PC-9 (cell line): ENCODE measurements around the gene DGCR2. TPM values are rescaled to one million over a fixed set of nuclear protein-coding genes. Genes with fewer than 3 reads are reported as not detected.

ENCODE experiments used
- BruUV-seq: library from RNA; stranded (reverse); fragments of 400-500 nt; replicated peaks from 2 replicates; lab custom pipeline; 2021; lab: Mats Ljungman, UMichigan
- CTCF ChIA-PET: fragments of 300-600 bp; sonication (Branson Sonifier 250); formaldehyde crosslinking; loops from one replicate; lab custom pipeline; 2022; ENCODE audit warnings: antibody characterized with exemption; lab: Charles Lee
- POLR2A ChIA-PET: fragments of 300-600 bp; sonication (Branson Sonifier 250); formaldehyde crosslinking; loops from one replicate; lab custom pipeline; 2022; ENCODE audit warnings: antibody characterized with exemption; ENCODE audit not compliant: unreplicated experiment; lab: Charles Lee
- DNase-seq, 2 experiments: peaks; one replicate each; pipeline versions ENCODE4 v3.0.0 to v3.0.0-alpha.2; 2015 to 2022; ENCODE audit warnings: mixed read lengths in 1 of 2
- H2AFZ ChIP-seq: fragments of 200-600 bp; sonication (generic); 2 replicates; pipeline ENCODE4 v1.8.1; 2017; ENCODE audit warnings: antibody characterized with exemption
- H3F3A ChIP-seq: fragments of 200-600 bp; sonication (generic); 2 replicates; pipeline ENCODE4 v1.8.1; 2017; ENCODE audit warnings: antibody characterized with exemption, mild to moderate bottlenecking, low read depth; ENCODE audit not compliant: insufficient read depth
- H3K27ac ChIP-seq: fragments of 200-600 bp; sonication (generic); 2 replicates; pipeline ENCODE4 v1.6.1; 2016; ENCODE audit warnings: mixed run types
- H3K27me3 ChIP-seq: fragments of 200-600 bp; sonication (generic); 2 replicates; pipeline ENCODE4 v1.6.1; 2016; ENCODE audit warnings: low read depth, mixed run types; ENCODE audit not compliant: insufficient read depth
- H3K36me3 ChIP-seq: fragments of 200-600 bp; sonication (generic); 2 replicates; pipeline ENCODE4 v1.6.1; 2016; ENCODE audit warnings: low read depth, mixed run types
- H3K4me1 ChIP-seq: fragments of 200-600 bp; sonication (generic); replicated peaks from 2 replicates; pipeline ENCODE4 v1.6.1; 2016; ENCODE audit warnings: mixed run types; ENCODE audit not compliant: insufficient read depth
- H3K4me2 ChIP-seq: fragments of 200-600 bp; sonication (generic); 2 replicates; pipeline ENCODE4 v1.6.1; 2017; ENCODE audit warnings: mixed run types
- H3K4me3 ChIP-seq: fragments of 200-600 bp; sonication (generic); 2 replicates; pipeline ENCODE4 v1.6.1; 2016; ENCODE audit warnings: mixed run types
- H3K79me2 ChIP-seq: fragments of 200-600 bp; sonication (generic); 2 replicates; pipeline ENCODE4 v1.6.1; 2017; ENCODE audit warnings: low read depth, mixed run types
- H3K9me2 ChIP-seq: fragments of 200-600 bp; sonication (generic); 2 replicates; pipeline ENCODE4 v1.8.1; 2017; ENCODE audit warnings: mild to moderate bottlenecking; ENCODE audit not compliant: insufficient read depth
- H3K9me3 ChIP-seq: fragments of 200-600 bp; sonication (generic); 2 replicates; pipeline ENCODE4 v1.8.1; 2016; ENCODE audit warnings: low read depth; ENCODE audit not compliant: insufficient read depth
- H4K20me1 ChIP-seq: fragments of 200-600 bp; sonication (generic); 2 replicates; pipeline ENCODE4 v1.8.1; 2017; ENCODE audit not compliant: insufficient read depth
- EZH2 ChIP-seq: fragments of 200-600 bp; sonication (generic); IDR thresholded peaks from 2 replicates; pipeline ENCODE4 v1.8.0; 2017; ENCODE audit warnings: antibody characterized with exemption, low read depth
- intact Hi-C: fragments of 100-400 bp; cut with micrococcal nuclease; formaldehyde crosslinking; loops from one replicate; pipeline ENCODE4 v1.10.0; 2022; ENCODE audit not compliant: unreplicated experiment
- total RNA-seq: library from RNA; stranded (reverse); gene quantifications from 2 replicates; pipeline ENCODE4 v1.2.3, GENCODE V29; 2021
- TF ChIP-seq, protein P1 (sequence below): fragments of 200-600 bp; sonication (generic); conservative IDR thresholded peaks from 2 replicates; pipeline ENCODE4 v1.6.1; 2017; ENCODE audit warnings: mixed run types, antibody characterized with exemption, mild to moderate bottlenecking, moderate library complexity

Gene DGCR2
- total RNA-seq, 1 experiment from 2014 or later: 37.6 TPM

DNA sequence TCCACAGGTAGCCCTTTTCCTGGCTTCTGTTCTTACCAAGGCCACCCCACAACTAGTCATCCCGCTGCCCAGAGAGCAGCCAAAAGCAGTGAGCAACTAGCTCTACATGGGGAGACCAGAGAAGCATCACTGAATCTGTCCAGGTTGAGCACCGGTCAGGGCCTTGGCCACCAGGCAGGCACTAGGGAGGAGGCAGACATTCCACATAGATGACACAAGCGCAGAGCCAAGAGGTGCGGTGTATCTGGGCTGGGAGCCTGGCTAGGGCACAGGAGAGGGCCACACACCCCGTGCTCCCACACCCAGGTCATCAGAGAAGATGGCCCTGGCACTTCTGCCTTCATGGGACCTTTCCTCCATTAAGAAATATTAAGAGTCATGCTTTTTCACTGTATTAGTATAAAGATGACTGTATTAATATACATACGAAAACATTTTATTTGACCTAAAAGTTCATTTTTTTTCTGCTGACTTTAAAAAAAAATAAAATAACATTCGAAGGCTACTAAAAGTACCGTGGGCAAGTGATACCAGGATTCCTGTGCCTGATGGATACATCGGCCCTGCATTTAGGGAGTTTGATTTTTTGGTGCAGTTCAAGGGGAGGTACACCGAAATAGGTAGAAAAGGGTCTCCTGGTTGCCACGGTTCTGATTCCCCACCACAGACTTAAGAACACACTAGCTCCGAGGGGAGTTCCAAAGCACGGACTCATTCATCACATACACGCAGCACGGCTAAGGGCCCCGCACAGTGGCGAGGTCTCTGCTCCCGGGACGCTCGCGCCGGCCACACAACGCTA, 1.2 kb downstream of the DGCR2 start:
- CTCF ChIA-PET: interaction anchor here (0.5 kb wide), 1 partner anchor 23 kb away, joined by 3 read pairs; the partner anchor contains the start of gene ESS2
- Histone ChIP-seq H3K9me3 (no peaks in the 10 kb centered on the region), H3K36me3 (no peaks in the 10 kb centered on the region), H3K27ac (peak overlapping the region; percentile 53), H3F3A (no peaks in the 10 kb centered on the region), H3K27me3 (no peaks in the 10 kb centered on the region), H3K4me1 (peaks cover 15% of the 10 kb centered on the region), H3K79me2 (peaks cover 56% of the 10 kb centered on the region), H2AFZ (peak overlapping the region; percentile 91), H4K20me1 (peaks cover 17% of the 10 kb centered on the region), H3K9me2 (no peaks in the 10 kb centered on the region), H3K4me2 (peak overlapping the region; percentile 94), H3K4me3 (peak overlapping the region; percentile 82)
- peak; percentile 71 to 78 for DNase-seq
- intact Hi-C loops: no loop called here
- TSS peak; percentile 73 for BruUV-seq
- POLR2A ChIA-PET: interaction anchor here (0.5 to 0.6 kb wide), 2 partner anchors 23 to 359 kb away, joined by 3 to 6 read pairs; partner anchors contain the start of gene CDC45
- TF ChIP-seq, protein P1, sequence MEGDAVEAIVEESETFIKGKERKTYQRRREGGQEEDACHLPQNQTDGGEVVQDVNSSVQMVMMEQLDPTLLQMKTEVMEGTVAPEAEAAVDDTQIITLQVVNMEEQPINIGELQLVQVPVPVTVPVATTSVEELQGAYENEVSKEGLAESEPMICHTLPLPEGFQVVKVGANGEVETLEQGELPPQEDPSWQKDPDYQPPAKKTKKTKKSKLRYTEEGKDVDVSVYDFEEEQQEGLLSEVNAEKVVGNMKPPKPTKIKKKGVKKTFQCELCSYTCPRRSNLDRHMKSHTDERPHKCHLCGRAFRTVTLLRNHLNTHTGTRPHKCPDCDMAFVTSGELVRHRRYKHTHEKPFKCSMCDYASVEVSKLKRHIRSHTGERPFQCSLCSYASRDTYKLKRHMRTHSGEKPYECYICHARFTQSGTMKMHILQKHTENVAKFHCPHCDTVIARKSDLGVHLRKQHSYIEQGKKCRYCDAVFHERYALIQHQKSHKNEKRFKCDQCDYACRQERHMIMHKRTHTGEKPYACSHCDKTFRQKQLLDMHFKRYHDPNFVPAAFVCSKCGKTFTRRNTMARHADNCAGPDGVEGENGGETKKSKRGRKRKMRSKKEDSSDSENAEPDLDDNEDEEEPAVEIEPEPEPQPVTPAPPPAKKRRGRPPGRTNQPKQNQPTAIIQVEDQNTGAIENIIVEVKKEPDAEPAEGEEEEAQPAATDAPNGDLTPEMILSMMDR: no peak

DNA sequence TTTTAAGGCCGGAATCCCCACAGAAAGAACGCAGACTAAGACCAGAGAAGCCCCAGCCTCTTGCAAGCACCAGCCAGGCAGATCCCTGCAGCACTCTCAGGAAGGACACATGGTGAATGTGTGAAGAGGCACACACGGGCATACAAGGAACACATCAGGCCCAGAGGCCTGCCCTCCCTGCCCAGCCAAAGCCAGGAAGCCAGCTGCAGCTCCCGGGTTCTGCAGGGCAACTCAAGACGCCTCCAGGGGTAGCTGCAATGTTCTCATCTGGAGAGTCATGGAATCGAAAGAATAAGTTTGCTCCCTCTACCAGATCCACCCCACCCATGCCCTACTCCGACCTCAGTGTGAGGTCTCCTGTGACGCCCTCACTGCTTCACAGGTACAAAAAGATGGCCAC, 2.3 kb downstream of the DGCR2 start:
- H3K27ac ChIP-seq: no peak overlapping the region
- H3K36me3 ChIP-seq: no peaks in the 10 kb centered on the region
- H3K9me2 ChIP-seq: no peaks in the 10 kb centered on the region
- H3K79me2 ChIP-seq: peaks cover 67% of the 10 kb centered on the region
- ChIA-PET POLR2A (no interaction called here), CTCF (no interaction called here)
- peak overlapping the region; percentile 94; the same call in 1 of the 2 replicates for H3K4me2 ChIP-seq
- no TSS peak for BruUV-seq
- H3K9me3 ChIP-seq: no peaks in the 10 kb centered on the region
- peaks cover 17% of the 10 kb centered on the region for H4K20me1 ChIP-seq
- H3F3A ChIP-seq: no peaks in the 10 kb centered on the region
- intact Hi-C loops: no loop called here
- no peak overlapping the region for H2AFZ ChIP-seq
- no peak for TF ChIP-seq EZH2
- TF ChIP-seq, protein P1: no peak
- no peak overlapping the region for H3K4me3 ChIP-seq
- H3K27me3 ChIP-seq: no peaks in the 10 kb centered on the region
- no peak for DNase-seq
- peaks cover 15% of the 10 kb centered on the region for H3K4me1 ChIP-seq

GRCh38 chr22:19118329-19118880, 3.8 kb downstream of the DGCR2 start:
- CTCF ChIA-PET: no interaction called here
- H3K4me1 ChIP-seq: peaks cover 15% of the 10 kb centered on the region
- H3K4me3 ChIP-seq: no peak overlapping the region
- BruUV-seq: no TSS peak
- H3K36me3 ChIP-seq: no peaks in the 10 kb centered on the region
- H3K9me2 ChIP-seq: no peaks in the 10 kb centered on the region
- no peak overlapping the region for H3K27ac ChIP-seq
- no peaks in the 10 kb centered on the region for H3K27me3 ChIP-seq
- POLR2A ChIA-PET: no interaction called here
- H4K20me1 ChIP-seq: peaks cover 17% of the 10 kb centered on the region
- peaks cover 80% of the 10 kb centered on the region for H3K79me2 ChIP-seq
- no peak overlapping the region for H3K4me2 ChIP-seq
- no peak for TF ChIP-seq EZH2
- TF ChIP-seq, protein P1: no peak
- intact Hi-C loops: no loop called here
- H2AFZ ChIP-seq: no peak overlapping the region
- no peaks in the 10 kb centered on the region for H3F3A ChIP-seq
- no peak for DNase-seq
- H3K9me3 ChIP-seq: no peaks in the 10 kb centered on the region
